HEK293 (cell line): ENCODE data around the gene TMEM244.
A peak's percentile ranks its signal among the peaks of the same experiment; 100 is the strongest.

Source experiments
- CTCF ChIA-PET: fragments of 350-600 bp; formaldehyde crosslinking; extraction: SDS; loops from one replicate; lab custom pipeline; 2021; ENCODE audit warnings: antibody characterized with exemption; lab: Yijun Ruan, JAX
- POLR2A ChIA-PET: fragments of 300-600 bp; formaldehyde crosslinking; extraction: SDS; loops from one replicate; lab custom pipeline; 2020; ENCODE audit warnings: antibody characterized with exemption, inconsistent platforms; lab: Yijun Ruan, JAX
- H3K27ac ChIP-seq: fragments of 200-500 bp; sonication (Bioruptor generic); 2 replicates; pipeline ENCODE4 v1.5.1; 2014; ENCODE audit warnings: low read depth, low read length, control low read depth, inconsistent platforms; ENCODE audit errors: extremely low read depth
- H3K36me3 ChIP-seq, 2 experiments: fragments of 200-500 bp in 1 of 2; sonication (Bioruptor generic) in 1 of 2; 1 replicate in 1 of 2; 2 replicates in 1 of 2; pipeline ENCODE4 v1.5.1; 2014 to 2017; ENCODE audit warnings: inconsistent platforms in 2 of 2, low read length in 2 of 2; ENCODE audit not compliant: control insufficient read depth in 2 of 2, insufficient read depth in 1 of 2
- H3K4me1 ChIP-seq: fragments of 200-500 bp; sonication (Bioruptor generic); 2 replicates; pipeline ENCODE4 v1.5.1; 2014; ENCODE audit warnings: mild to moderate bottlenecking, low read length, inconsistent platforms; ENCODE audit not compliant: control insufficient read depth, insufficient read depth
- H3K4me3 ChIP-seq: 2 replicates; pipeline ENCODE4 v1.5.1; 2011; ENCODE audit warnings: low read depth, mild to moderate bottlenecking, control low read depth, low read length, moderate library complexity
- H3K9me3 ChIP-seq: fragments of 200-500 bp; sonication (Bioruptor generic); 2 replicates; pipeline ENCODE4 v1.5.1; 2014; ENCODE audit warnings: low read depth, low read length, inconsistent platforms; ENCODE audit not compliant: control insufficient read depth, insufficient read depth
- GLI2 ChIP-seq: fragments of 450-650 bp; formaldehyde crosslinking; IDR thresholded peaks from 2 replicates; pipeline ENCODE4; 2017; ENCODE audit warnings: missing biosample characterization, missing genetic modification characterization, low read depth, borderline replicate concordance
- GLI4 ChIP-seq: fragments of 450-650 bp; formaldehyde crosslinking; IDR thresholded peaks from 2 replicates; pipeline ENCODE4 v1.5.1; 2016; ENCODE audit warnings: missing biosample characterization, missing genetic modification characterization
- KLF10 ChIP-seq: fragments of 450-650 bp; IDR thresholded peaks from 2 replicates; pipeline ENCODE4 v1.5.1; 2018; ENCODE audit warnings: missing biosample characterization, mild to moderate bottlenecking, missing genetic modification characterization
- OSR2 ChIP-seq: fragments of 450-650 bp; formaldehyde crosslinking; IDR thresholded peaks from 2 replicates; pipeline ENCODE4 v1.5.1; 2016; ENCODE audit warnings: missing biosample characterization, missing genetic modification characterization
- PRDM1 ChIP-seq: fragments of 450-650 bp; formaldehyde crosslinking; IDR thresholded peaks from 2 replicates; pipeline ENCODE4; 2016; ENCODE audit warnings: missing biosample characterization, missing genetic modification characterization
- PRDM10 ChIP-seq: fragments of 450-650 bp; formaldehyde crosslinking; IDR thresholded peaks from 2 replicates; pipeline ENCODE4 v1.5.1; 2016; ENCODE audit warnings: missing biosample characterization, missing genetic modification characterization
- ZBTB1 ChIP-seq: fragments of 450-650 bp; formaldehyde crosslinking; IDR thresholded peaks from 2 replicates; pipeline ENCODE4 v1.5.1; 2016; ENCODE audit warnings: missing biosample characterization, missing genetic modification characterization
- ZBTB10 ChIP-seq: fragments of 450-650 bp; formaldehyde crosslinking; IDR thresholded peaks from 2 replicates; pipeline ENCODE4 v1.5.1; 2016; ENCODE audit warnings: missing biosample characterization, missing genetic modification characterization
- ZBTB44 ChIP-seq: fragments of 450-650 bp; IDR thresholded peaks from 2 replicates; pipeline ENCODE4 v1.5.1; 2018; ENCODE audit warnings: missing biosample characterization, mild to moderate bottlenecking, missing genetic modification characterization
- ZFHX2 ChIP-seq: fragments of 450-650 bp; formaldehyde crosslinking; conservative IDR thresholded peaks from 2 replicates; pipeline ENCODE4 v1.5.1; 2016; ENCODE audit warnings: missing biosample characterization, missing genetic modification characterization
- ZNF112 ChIP-seq: fragments of 450-650 bp; formaldehyde crosslinking; IDR thresholded peaks from 2 replicates; pipeline ENCODE4 v1.5.0; 2017; ENCODE audit warnings: missing biosample characterization, missing genetic modification characterization
- ZNF146 ChIP-seq: fragments of 450-650 bp; formaldehyde crosslinking; IDR thresholded peaks from 2 replicates; pipeline ENCODE4 v1.5.1; 2016; ENCODE audit warnings: missing biosample characterization, missing genetic modification characterization
- ZNF184 ChIP-seq: fragments of 450-650 bp; IDR thresholded peaks from 2 replicates; pipeline ENCODE4 v1.5.1; 2018; ENCODE audit warnings: missing biosample characterization, mild to moderate bottlenecking, missing genetic modification characterization
- ZNF223 ChIP-seq: fragments of 450-650 bp; formaldehyde crosslinking; IDR thresholded peaks from 2 replicates; pipeline ENCODE4 v1.5.1; 2016; ENCODE audit warnings: missing biosample characterization, missing genetic modification characterization
- ZNF24 ChIP-seq: fragments of 450-650 bp; formaldehyde crosslinking; IDR thresholded peaks from 2 replicates; pipeline ENCODE4 v1.5.1; 2016; ENCODE audit warnings: missing biosample characterization, missing genetic modification characterization
- ZNF274 ChIP-seq, 2 experiments: fragments of 200-500 bp in 1 of 2; fragments of 450-650 bp in 1 of 2; sonication (Bioruptor generic) in 1 of 2; formaldehyde crosslinking in 1 of 2; IDR thresholded peaks; 2 replicates each; pipeline versions ENCODE4 v1.5.1 to v1.6.1; 2014 to 2016; ENCODE audit warnings: borderline replicate concordance in 1 of 2, inconsistent platforms in 1 of 2, low read length in 1 of 2, missing biosample characterization in 1 of 2, missing genetic modification characterization in 1 of 2
- ZNF311 ChIP-seq: fragments of 450-650 bp; formaldehyde crosslinking; IDR thresholded peaks from 2 replicates; pipeline ENCODE4 v1.5.1; 2017; ENCODE audit warnings: missing biosample characterization, missing genetic modification characterization, borderline replicate concordance
- ZNF335 ChIP-seq: fragments of 450-650 bp; formaldehyde crosslinking; conservative IDR thresholded peaks from 2 replicates; pipeline ENCODE4 v1.5.1; 2016; ENCODE audit warnings: missing biosample characterization, missing genetic modification characterization
- ZNF423 ChIP-seq: fragments of 450-650 bp; formaldehyde crosslinking; IDR thresholded peaks from 2 replicates; pipeline ENCODE4 v1.5.1; 2016; ENCODE audit warnings: missing biosample characterization, missing genetic modification characterization
- ZNF585B ChIP-seq: fragments of 450-650 bp; formaldehyde crosslinking; IDR thresholded peaks from 2 replicates; pipeline ENCODE4 v1.5.1; 2016; ENCODE audit warnings: missing biosample characterization, missing genetic modification characterization
- ZNF645 ChIP-seq: fragments of 450-650 bp; formaldehyde crosslinking; IDR thresholded peaks from 2 replicates; pipeline ENCODE4; 2016; ENCODE audit warnings: missing biosample characterization, missing genetic modification characterization
- ZNF660 ChIP-seq: fragments of 450-650 bp; IDR thresholded peaks from 2 replicates; pipeline ENCODE4 v1.5.1; 2018; ENCODE audit warnings: missing biosample characterization, mild to moderate bottlenecking, missing genetic modification characterization
- ZNF843 ChIP-seq: fragments of 450-650 bp; formaldehyde crosslinking; IDR thresholded peaks from 2 replicates; pipeline ENCODE4 v1.5.1; 2016; ENCODE audit warnings: missing biosample characterization, missing genetic modification characterization

The TMEM244 gene

GRCh38 chr6:129859524-129859923 lies 1.6 kb downstream of the TMEM244 start (continued):
- TF ChIP-seq PRDM10 (tag by site-specific recombination) (no peak), ZNF274 (IDR thresholded peaks at IDR 0.05; ENCODE audit: low read length) (no peak), ZNF274 (tag by site-specific recombination; IDR thresholded peaks at IDR 0.05; ENCODE audit: borderline replicate concordance) (no peak)

GRCh38 chr6:129857838-129858237 lies 3.3 kb downstream of the TMEM244 start:
- TF ChIP-seq ZNF146 (tag by site-specific recombination) (no peak), GLI4 (tag by site-specific recombination) (no peak), KLF10 (no peak), ZBTB1 (tag by site-specific recombination) (no peak), ZNF423 (no peak), ZNF184 (tag by site-specific recombination) (no peak), ZFHX2 (tag by site-specific recombination) (no peak), ZNF112 (tag by site-specific recombination) (no peak), PRDM1 (tag by site-specific recombination) (no peak), ZNF645 (no peak), ZBTB44 (tag by site-specific recombination) (no peak), ZNF335 (tag by site-specific recombination) (no peak), ZNF223 (tag by site-specific recombination) (no peak), ZNF311 (tag by site-specific recombination) (no peak), ZNF24 (tag by site-specific recombination) (no peak)
- CTCF ChIA-PET: interaction anchor here (1.2 kb wide), 1 partner anchor 83 kb away, joined by 5 read pairs; no protein-coding TSS in a partner anchor

GRCh38 chr6:129853996-129854711 lies 7.0 kb downstream of the TMEM244 start:
- Histone ChIP-seq H3K36me3 (no peaks in the 10 kb centered on the region), H3K4me1 (no peaks in the 10 kb centered on the region), H3K27ac (no peak overlapping the region), H3K9me3 (no peaks in the 10 kb centered on the region), H3K4me3 (no peak overlapping the region)
- POLR2A ChIA-PET: interaction anchor here (1.0 kb wide), 1 partner anchor 10 kb away, joined by 6 read pairs; no protein-coding TSS in a partner anchor
- CTCF ChIA-PET: interaction anchor here (0.9 to 1.0 kb wide), 3 partner anchors 17 to 81 kb away, joined by 3 to 5 read pairs (median 4); no protein-coding TSS in a partner anchor
- TF ChIP-seq ZNF585B (tag by site-specific recombination) (no peak), ZNF843 (tag by site-specific recombination) (peak; percentile 70), ZBTB10 (tag by site-specific recombination) (no peak), OSR2 (tag by site-specific recombination) (peak; percentile 51), ZNF645 (no peak), GLI2 (tag by site-specific recombination) (peak; percentile 30; the same call in 1 of the 2 replicates), ZNF660 (tag by site-specific recombination) (0 out of 2 replicates have a peak, but pooled peaks have one; percentile 39)

More at GRCh38 chr6:129857838-129858237, 3.3 kb downstream of the TMEM244 start:
- Histone ChIP-seq H3K36me3 (no peaks in the 10 kb centered on the region), H3K4me1 (no peaks in the 10 kb centered on the region), H3K27ac (no peak overlapping the region), H3K4me3 (no peak overlapping the region), H3K9me3 (no peaks in the 10 kb centered on the region)
- POLR2A ChIA-PET: no interaction called here
